H1 (cell line): ENCODE results near the gene KREMEN1. TPM values are rescaled to one million over a fixed set of nuclear protein-coding genes. Genes with fewer than 3 reads are reported as not detected.

Source experiments
- CTCF ChIA-PET: fragments of 300-600 bp; sonication (Branson Sonifier 250); formaldehyde crosslinking; loops from one replicate; lab custom pipeline; 2021; ENCODE audit not compliant: partially characterized antibody; lab: Charles Lee
- POLR2A ChIA-PET: fragments of 300-600 bp; sonication (Branson Sonifier 250); formaldehyde crosslinking; loops from one replicate; lab custom pipeline; 2021; ENCODE audit warnings: inconsistent platforms; ENCODE audit not compliant: partially characterized antibody; lab: Charles Lee
- DNase-seq, 2 experiments: peaks; one replicate each; pipeline versions ENCODE4 v3.0.0 to v3.0.0-alpha.2; 2010 to 2022; ENCODE audit warnings: low spot score in 2 of 2, low read depth in 1 of 2, mixed read lengths in 1 of 2
- FAIRE-seq: peaks from 2 replicates; lab custom pipeline; 2011; peaks lifted over from hg19 to GRCh38; lab: Jason Lieb, UNC
- H2AFZ ChIP-seq: 2 replicates; pipeline ENCODE4 v1.8.1; 2012; ENCODE audit warnings: low read length, inconsistent platforms
- H2AK5ac ChIP-seq: 2 replicates; pipeline ENCODE4 v1.6.1; 2013; ENCODE audit warnings: low read depth, low read length
- H2BK120ac ChIP-seq: replicated peaks from 2 replicates; pipeline ENCODE3; 2013; ENCODE audit warnings: low read depth, low read length, inconsistent platforms
- H2BK12ac ChIP-seq: 2 replicates; pipeline ENCODE4 v1.6.1; 2013; ENCODE audit warnings: low read depth, low read length
- H2BK15ac ChIP-seq: 2 replicates; pipeline ENCODE4 v1.6.1; 2013; ENCODE audit warnings: low read length
- H2BK20ac ChIP-seq: 2 replicates; pipeline ENCODE4 v1.6.1; 2013; ENCODE audit warnings: low read length
- H2BK5ac ChIP-seq: 2 replicates; pipeline ENCODE4 v1.6.1; 2013; ENCODE audit warnings: low read depth, low read length
- H3K14ac ChIP-seq: 2 replicates; pipeline ENCODE4 v1.6.1; 2013; ENCODE audit warnings: inconsistent platforms; ENCODE audit not compliant: insufficient read length
- H3K18ac ChIP-seq: 2 replicates; pipeline ENCODE4 v1.6.1; 2013; ENCODE audit warnings: low read length; ENCODE audit errors: extremely low read depth
- H3K23ac ChIP-seq: 2 replicates; pipeline ENCODE4 v1.6.1; 2013; ENCODE audit warnings: inconsistent platforms; ENCODE audit not compliant: insufficient read length
- H3K23me2 ChIP-seq: 2 replicates; pipeline ENCODE4 v1.6.1; 2013; ENCODE audit warnings: low read depth, low read length
- H3K27ac ChIP-seq: 2 replicates; pipeline ENCODE4 v1.6.1; 2011; ENCODE audit warnings: low read depth, low read length, inconsistent platforms
- H3K27me3 ChIP-seq, 4 experiments: replicated peaks in 1 of 4; 1 replicate in 1 of 4; 2 replicates in 3 of 4; pipeline versions ENCODE4 v1.6.1 to v1.8.1; 2011 to 2013; ENCODE audit warnings: low read length in 3 of 4, mild to moderate bottlenecking in 3 of 4, inconsistent platforms in 2 of 4, mixed read lengths in 2 of 4, moderate library complexity in 1 of 4; ENCODE audit not compliant: control insufficient read depth in 3 of 4, insufficient read depth in 3 of 4; ENCODE audit errors: extremely low read depth in 1 of 4
- H3K36me3 ChIP-seq, 4 experiments: 2 replicates each; pipeline versions ENCODE4 v1.6.1 to v1.8.1; 2011 to 2013; ENCODE audit warnings: mild to moderate bottlenecking in 4 of 4, low read length in 3 of 4, moderate library complexity in 2 of 4, control low read depth in 1 of 4, inconsistent platforms in 1 of 4; ENCODE audit not compliant: insufficient read depth in 4 of 4, control insufficient read depth in 2 of 4
- H3K4ac ChIP-seq: replicated peaks from 2 replicates; pipeline ENCODE3; 2013; ENCODE audit warnings: low read length, low read depth, mixed read lengths, inconsistent platforms; ENCODE audit not compliant: insufficient read length
- H3K4me1 ChIP-seq, 4 experiments: replicated peaks in 1 of 4; 1 replicate in 1 of 4; 2 replicates in 3 of 4; pipeline versions ENCODE4 v1.6.1 to v1.8.1; 2011 to 2013; ENCODE audit warnings: low read length in 3 of 4, inconsistent platforms in 2 of 4, mixed read lengths in 1 of 4; ENCODE audit not compliant: insufficient read depth in 4 of 4, control insufficient read depth in 3 of 4
- H3K4me2 ChIP-seq, 2 experiments: 2 replicates each; pipeline versions ENCODE4 v1.6.1 to v1.8.1; 2011 to 2013; ENCODE audit warnings: low read depth in 2 of 2, low read length in 2 of 2, control low read depth in 1 of 2, inconsistent platforms in 1 of 2, mild to moderate bottlenecking in 1 of 2; ENCODE audit not compliant: insufficient read depth in 1 of 2
- H3K4me3 ChIP-seq, 4 experiments: fragments of 200-600, 300-600 bp in 1 of 4; sonication (generic), shearing (Covaris generic), sonication (Bioruptor Twin) in 1 of 4; 2 replicates each; pipeline versions ENCODE4 v1.5.1 to v1.8.1; 2011 to 2016; ENCODE audit warnings: low read length in 4 of 4, low read depth in 3 of 4, control low read depth in 2 of 4, inconsistent platforms in 2 of 4, mild to moderate bottlenecking in 2 of 4, mixed read lengths in 1 of 4, moderate library complexity in 1 of 4; ENCODE audit not compliant: insufficient read depth in 2 of 4; ENCODE audit errors: extremely low read depth in 1 of 4
- H3K56ac ChIP-seq: replicated peaks from 2 replicates; pipeline ENCODE3; 2013; ENCODE audit warnings: low read depth, mild to moderate bottlenecking, mixed read lengths, low read length, inconsistent platforms; ENCODE audit not compliant: insufficient read length
- H3K79me1 ChIP-seq: 2 replicates; pipeline ENCODE4 v1.6.1; 2013; ENCODE audit warnings: low read depth, low read length, control low read depth
- H3K79me2 ChIP-seq, 2 experiments: 2 replicates each; pipeline versions ENCODE4 v1.6.1 to v1.8.1; 2012 to 2013; ENCODE audit warnings: low read length in 2 of 2, mild to moderate bottlenecking in 2 of 2, inconsistent platforms in 1 of 2; ENCODE audit not compliant: insufficient read depth in 2 of 2, control insufficient read depth in 1 of 2
- H3K9ac ChIP-seq, 4 experiments: replicated peaks in 1 of 4; 1 replicate in 1 of 4; 2 replicates in 3 of 4; pipeline versions ENCODE4 v1.6.1 to v1.8.1; 2011 to 2013; ENCODE audit warnings: low read depth in 3 of 4, low read length in 3 of 4, control low read depth in 2 of 4, mild to moderate bottlenecking in 2 of 4, moderate library complexity in 2 of 4, inconsistent platforms in 1 of 4; ENCODE audit errors: extremely low read depth in 1 of 4
- H3K9me3 ChIP-seq, 2 experiments: 2 replicates each; pipeline versions ENCODE4 v1.6.1 to v1.8.1; 2012 to 2013; ENCODE audit warnings: mild to moderate bottlenecking in 2 of 2, moderate library complexity in 2 of 2, control low read depth in 1 of 2, inconsistent platforms in 1 of 2, low read depth in 1 of 2, low read length in 1 of 2, mixed read lengths in 1 of 2; ENCODE audit not compliant: insufficient read depth in 2 of 2
- H4K20me1 ChIP-seq, 2 experiments: replicated peaks in 1 of 2; 2 replicates each; pipeline versions ENCODE3 to v1.8.1; 2011 to 2013; ENCODE audit warnings: inconsistent platforms in 2 of 2, low read length in 2 of 2, mild to moderate bottlenecking in 1 of 2; ENCODE audit not compliant: insufficient read depth in 2 of 2, control insufficient read depth in 1 of 2
- H4K5ac ChIP-seq: 2 replicates; pipeline ENCODE4 v1.6.1; 2013; ENCODE audit warnings: low read length, low read depth, mixed read lengths, inconsistent platforms; ENCODE audit not compliant: insufficient read length
- H4K8ac ChIP-seq: 2 replicates; pipeline ENCODE4 v1.8.0; 2013; ENCODE audit warnings: mild to moderate bottlenecking, moderate library complexity, low read length, inconsistent platforms; ENCODE audit not compliant: insufficient read depth; ENCODE audit errors: extremely low read depth
- H4K91ac ChIP-seq: replicated peaks from 2 replicates; pipeline ENCODE3; 2013; ENCODE audit warnings: low read length, mixed read lengths, inconsistent platforms; ENCODE audit not compliant: insufficient read length
- CBX5 ChIP-seq: fragments of 300-800, 300-1000 bp; sonication (generic); IDR thresholded peaks from 2 replicates; pipeline ENCODE4 v1.7.1; 2016; ENCODE audit warnings: antibody characterized with exemption, low read length, low read depth
- CHD2 ChIP-seq: IDR thresholded peaks from 2 replicates; pipeline ENCODE4 v1.6.1; 2012; ENCODE audit warnings: low read length, improper control_type of control experiment
- CTCF ChIP-seq, 3 experiments: IDR thresholded peaks; 1 replicate in 2 of 3; 2 replicates in 1 of 3; pipeline versions ENCODE4 v1.5.1 to v1.6.1; 2011; ENCODE audit warnings: low read length in 3 of 3, mild to moderate bottlenecking in 3 of 3, inconsistent platforms in 2 of 3, low read depth in 1 of 3, moderate library complexity in 1 of 3; ENCODE audit not compliant: insufficient read depth in 1 of 3; ENCODE audit errors: control extremely low read depth in 1 of 3
- JUN ChIP-seq: IDR thresholded peaks from 2 replicates; pipeline ENCODE4 v1.6.1; 2011; ENCODE audit warnings: low read depth, mild to moderate bottlenecking, improper control_type of control experiment, low read length
- JUND ChIP-seq: IDR thresholded peaks from 2 replicates; pipeline ENCODE4 v1.6.1; 2011; ENCODE audit warnings: mild to moderate bottlenecking, improper control_type of control experiment, low read length
- KDM1A ChIP-seq: fragments of 200-600, 300-600 bp; sonication (generic); IDR thresholded peaks from 2 replicates; pipeline ENCODE4 v1.7.1; 2016; ENCODE audit warnings: mild to moderate bottlenecking, low read length, borderline replicate concordance
- KDM4A ChIP-seq: IDR thresholded peaks from one replicate; pipeline ENCODE4 v1.7.1; 2012; ENCODE audit warnings: low read depth, mild to moderate bottlenecking, moderate library complexity, low read length, inconsistent platforms; ENCODE audit not compliant: severe bottlenecking
- RAD21 ChIP-seq, 2 experiments: IDR thresholded peaks in 1 of 2; conservative IDR thresholded peaks in 1 of 2; 2 replicates each; pipeline ENCODE4 v1.6.1; 2011; ENCODE audit warnings: low read depth in 2 of 2, low read length in 2 of 2, improper control_type of control experiment in 1 of 2, inconsistent platforms in 1 of 2, mild to moderate bottlenecking in 1 of 2, moderate library complexity in 1 of 2
- SIX5 ChIP-seq: IDR thresholded peaks from 2 replicates; pipeline ENCODE4 v1.6.1; 2011; ENCODE audit warnings: mild to moderate bottlenecking, low read depth, low read length
- TCF12 ChIP-seq: IDR thresholded peaks from 2 replicates; pipeline ENCODE4 v1.6.1; 2011; ENCODE audit warnings: low read depth, mild to moderate bottlenecking, low read length
- USF2 ChIP-seq: IDR thresholded peaks from 2 replicates; pipeline ENCODE4 v1.6.1; 2011; ENCODE audit warnings: low read length, improper control_type of control experiment
- WGBS, 2 experiments: shearing (Covaris generic) in 1 of 2; methylation state at CpG; one replicate each; pipeline versions ENCODE4 v1.1.6 to v1.1.7; 2013 to 2015; ENCODE audit warnings: low lambda C conversion rate in 2 of 2, mixed read lengths in 2 of 2, inconsistent platforms in 1 of 2, low coverage in 1 of 2, missing lambda C conversion rate in 1 of 2; ENCODE audit not compliant: insufficient replicate concordance in 2 of 2, insufficient coverage in 1 of 2, insufficient read length in 1 of 2; ENCODE audit errors: extremely low coverage in 1 of 2, missing lambda C conversion rate in 1 of 2; 5-methylcytosine and 5-hydroxymethylcytosine counted together
- polyA plus RNA-seq, 7 experiments: library from polyadenylated mRNA; depleted of rRNA in 3 of 7; stranded (reverse) in 5 of 7; unstranded in 2 of 7; fragments of >200 nt in 5 of 7; fragments of 200-250 nt in 2 of 7; gene quantifications; 1 replicate in 5 of 7; 2 replicates in 1 of 7; 4 replicates in 1 of 7; pipeline versions ENCODE4 v1.2.1 to v1.2.3, GENCODE V29; 2011 to 2013; ENCODE audit warnings: missing spikeins in 2 of 7, mixed read lengths in 2 of 7
- total RNA-seq: library from RNA; stranded (reverse); fragmentation: NEBNext Ultra II Directional; extraction: Animal tissue kit (Norgen Biotek cat#: 25700); gene quantifications from 2 replicates; pipeline ENCODE4 v1.2.1, GENCODE V29; 2021

KREMEN1 gene
- total and polyA plus RNA-seq, 2 of the 8 experiments (the other 6 are each of a cell fraction or from before 2014, with no cell fraction given), result 2.1 to 3.2 TPM

GRCh38 chr22:29125443-29125778, 52.6 kb downstream of the KREMEN1 start:
- no peak overlapping the region for H3K23ac ChIP-seq
- H3K18ac ChIP-seq, result no peak overlapping the region
- FAIRE-seq (no peak), DNase-seq (no peak)
- H4K91ac ChIP-seq, result no peak overlapping the region
- no peak overlapping the region for H2AFZ ChIP-seq
- no peaks in the 10 kb centered on the region for H3K36me3 ChIP-seq
- H4K5ac ChIP-seq, result no peak overlapping the region
- H3K79me2 ChIP-seq, result no peaks in the 10 kb centered on the region
- H2BK120ac ChIP-seq, result no peak overlapping the region
- H3K23me2 ChIP-seq, result peaks cover under 1% of the 10 kb centered on the region; the same call in 1 of the 2 replicates
- 79% methylated on average over 2 of the region's 2 CpGs; no CpG with 5 or more reads in 1 of the 2 experiments for WGBS, 2 experiments
- no peak overlapping the region for H2AK5ac ChIP-seq
- no peak overlapping the region for H3K56ac ChIP-seq
- H3K79me1 ChIP-seq, result no peaks in the 10 kb centered on the region
- H2BK12ac ChIP-seq, result no peak overlapping the region
- ChIA-PET CTCF (interaction anchor here (1.1 kb wide), 1 partner anchor 270 kb away, joined by 3 read pairs; no protein-coding TSS in a partner anchor), POLR2A (interaction anchor here (0.6 to 0.8 kb wide), 2 partner anchors 22 to 288 kb away, joined by 3 to 4 read pairs; no protein-coding TSS in a partner anchor)
- no peaks in the 10 kb centered on the region for H3K4me1 ChIP-seq
- H3K14ac ChIP-seq, result no peak overlapping the region
- H4K20me1 ChIP-seq, result no peaks in the 10 kb centered on the region
- no peak overlapping the region for H3K4ac ChIP-seq
- no peak overlapping the region for H2BK20ac ChIP-seq
- H3K27me3 ChIP-seq, result no peaks in the 10 kb centered on the region
- H4K8ac ChIP-seq, result no peak overlapping the region
- H3K4me2 ChIP-seq, result no peak overlapping the region
- no peak overlapping the region for H2BK5ac ChIP-seq
- H3K9ac ChIP-seq, result no peak overlapping the region
- H3K27ac ChIP-seq, result no peak overlapping the region
- H2BK15ac ChIP-seq, result no peak overlapping the region
- H3K4me3 ChIP-seq, result no peak overlapping the region
- H3K9me3 ChIP-seq, result peaks cover under 1 to 2% of the 10 kb centered on the region in 2 experiments; a peak in 3 of 4 replicates
- TF ChIP-seq RAD21 (IDR thresholded peaks at IDR 0.05 in 1 of 2, conservative IDR thresholded peaks at IDR 0.05 in 1 of 2; ENCODE audit: low read depth in 2 of 2, low read length in 2 of 2) (no peak), TCF12 (no peak), JUND (no peak), CTCF (IDR thresholded peaks at IDR 0.05; ENCODE audit: control extremely low read depth in 1 of 3, insufficient read depth in 1 of 3, low read depth in 1 of 3, low read length in 3 of 3) (no peak), KDM1A (no peak), CBX5 (no peak), CHD2 (no peak), KDM4A (no peak), USF2 (no peak), JUN (no peak), SIX5 (no peak)
